Activated CD8-positive, alpha-beta memory T cell treated with anti-CD3 and anti-CD28 coated beads for 4 hours (primary cell): ENCODE data around the gene HELT.
A peak's percentile ranks its signal among the peaks of the same experiment; 100 is the strongest.
"Not testable (repeated sequence)": the region's sequence is repeated elsewhere in the genome, so short reads cannot be mapped to it uniquely, and the experiment has no call there.

ENCODE experiments used
- DNase-seq, 2 donors: peaks; one replicate each; pipeline ENCODE4 v3.0.0-alpha.2; 2020; ENCODE audit warnings: low read depth in 2 of 2

Gene HELT

DNA sequence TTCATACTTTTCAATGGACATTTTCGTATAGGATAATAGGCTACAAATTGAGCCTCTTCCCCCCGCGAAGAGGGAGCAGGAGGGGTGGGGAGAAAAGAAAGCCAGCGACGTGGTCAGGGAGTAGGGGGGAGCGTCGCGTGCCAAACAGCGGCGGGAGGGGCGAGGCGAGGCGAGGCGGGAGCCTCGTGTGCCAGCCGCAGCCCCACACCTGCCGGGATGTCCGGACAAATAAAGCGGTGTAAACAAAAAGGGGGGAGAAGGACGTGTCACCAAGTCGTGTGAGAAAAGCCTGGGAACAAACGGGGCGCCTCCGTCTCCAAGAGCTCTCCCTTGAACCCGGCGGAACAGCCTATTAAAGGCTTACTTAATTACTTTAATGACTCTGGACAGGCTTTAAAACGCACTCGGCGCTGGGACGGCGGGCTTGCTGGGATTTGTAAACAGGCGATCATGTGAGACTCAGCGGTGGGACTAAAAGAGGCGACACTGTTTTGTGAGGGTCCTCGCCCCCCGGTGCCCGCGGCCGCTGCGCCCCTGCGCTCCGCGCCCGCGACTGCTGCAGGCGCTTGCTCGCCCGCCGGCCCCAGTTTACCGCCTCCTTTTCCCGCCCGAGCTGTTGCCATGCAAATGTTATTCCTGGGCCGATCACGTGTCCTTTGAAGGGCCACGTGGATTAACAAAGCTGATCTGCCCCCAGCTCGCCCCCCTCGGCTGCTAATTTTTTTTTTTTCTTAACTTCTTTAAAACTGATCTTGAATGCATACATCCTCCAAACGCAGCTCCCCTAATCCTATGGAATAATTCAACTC, at the start of gene HELT:
Gene HELT (plus strand): TSS at position 527 of the 809 bp plus-strand sequence. CDS start 439 bp downstream, outside the sequence.
- DNase-seq: no peak

GRCh38 chr4:184968784-184969201, 49.5 kb upstream of the HELT start:
- DNase-seq: no peak

DNA sequence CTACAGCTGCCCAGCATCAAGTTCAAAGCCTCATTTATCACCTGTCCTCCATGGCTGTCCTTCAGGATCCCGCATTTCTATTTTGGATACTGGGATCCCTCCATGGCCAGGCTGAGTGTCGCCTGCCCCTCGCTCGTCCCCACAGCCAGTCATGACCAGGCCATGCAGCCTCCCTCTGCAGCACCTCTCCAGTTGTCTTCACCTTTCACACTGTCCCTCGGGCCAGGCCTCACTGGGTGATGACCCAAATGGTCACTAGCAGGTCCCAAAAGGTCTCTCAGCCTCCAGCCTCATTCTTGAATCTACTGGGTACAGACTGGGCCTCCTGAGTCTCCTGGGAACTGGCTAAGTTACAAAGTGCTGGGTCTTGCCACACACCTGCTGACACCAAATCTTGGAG, 48.7 kb upstream of the HELT start:
- DNase-seq: no peak

GRCh38 chr4:184972991-184973390, 45.3 kb upstream of the HELT start:
- DNase-seq: no peak

DNA sequence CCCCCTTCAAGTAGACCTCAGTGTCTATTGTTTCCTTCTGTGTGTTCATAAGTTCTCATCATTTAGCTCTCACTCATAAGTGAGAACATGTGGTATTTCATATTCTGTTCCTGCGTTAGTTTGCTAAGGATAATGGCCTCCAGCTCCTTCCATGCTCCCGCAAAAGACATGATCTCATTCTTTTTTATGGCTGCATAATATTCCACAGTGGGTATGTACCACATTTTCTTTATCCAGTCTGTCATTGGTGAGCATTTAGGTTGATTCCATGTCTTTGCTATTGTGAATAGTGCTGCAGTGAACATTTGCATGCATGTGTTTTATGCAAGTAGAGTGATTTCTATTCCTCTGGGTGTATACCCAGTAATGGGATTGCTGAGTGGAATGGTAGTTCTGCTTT, 41.9 kb upstream of the HELT start:
- DNase-seq: not testable (repeated sequence)

- DNase-seq: no peak
Observed at GRCh38 chr4:184977747-184978146, 40.5 kb upstream of the HELT start.

- no peak for DNase-seq
Observed at GRCh38 chr4:184978211-184978610, 40.1 kb upstream of the HELT start.

GRCh38 chr4:184979461-184980124, 38.7 kb upstream of the HELT start:
- no peak for DNase-seq

DNA sequence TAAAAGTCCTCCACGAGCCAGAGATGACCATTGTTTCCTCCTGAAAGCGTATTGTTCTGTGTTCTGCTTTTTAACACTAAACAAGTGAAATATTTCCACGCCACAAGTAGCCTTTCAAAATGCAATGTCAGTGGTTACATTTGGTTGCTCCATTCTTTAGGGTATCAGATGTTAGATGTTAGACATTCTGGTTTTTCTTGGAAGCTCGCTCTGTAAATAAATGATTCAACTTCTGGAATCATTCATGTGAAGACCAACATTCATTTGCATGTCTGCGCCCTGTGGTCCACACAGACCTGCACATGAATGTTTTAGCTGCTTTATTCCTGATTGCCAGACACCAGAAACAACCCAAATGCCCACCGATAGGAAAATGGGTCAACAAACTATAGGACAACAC, 38.0 kb upstream of the HELT start:
- no peak for DNase-seq

DNA sequence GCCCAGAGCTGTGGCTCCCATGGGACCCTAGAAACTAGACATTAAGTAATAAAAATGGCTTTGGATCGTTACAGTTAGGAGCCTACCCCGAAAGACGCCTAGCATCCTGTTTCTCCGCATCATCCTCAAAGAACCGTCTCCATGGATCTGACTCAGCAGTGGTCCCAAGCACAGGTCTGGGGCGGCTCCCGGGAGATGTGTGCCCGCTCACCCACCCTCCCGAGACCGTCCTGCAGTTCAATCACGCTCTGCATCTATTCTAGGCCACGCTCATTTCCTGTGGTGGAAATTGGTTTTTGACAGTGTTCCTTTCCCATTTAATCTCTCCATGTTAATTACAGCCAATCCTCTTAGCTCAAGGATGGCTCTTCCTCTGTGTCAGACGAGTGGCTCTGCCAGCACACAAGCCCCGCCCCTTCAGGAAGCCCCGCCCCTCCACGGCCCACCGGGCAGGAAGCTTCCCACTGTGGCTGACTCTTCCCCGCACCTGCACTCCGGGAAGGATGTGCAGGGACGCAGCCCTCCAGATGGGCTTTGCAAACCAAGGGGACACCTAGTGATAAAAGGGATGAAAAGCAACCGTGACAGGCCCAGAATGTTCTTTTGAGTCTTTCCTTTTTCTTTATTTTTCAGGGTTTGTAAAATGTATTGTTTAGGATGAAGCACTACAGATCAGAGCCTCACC, 34.5 kb upstream of the HELT start:
- peak in 1 of 2 donors; percentile 16 for DNase-seq

DNA sequence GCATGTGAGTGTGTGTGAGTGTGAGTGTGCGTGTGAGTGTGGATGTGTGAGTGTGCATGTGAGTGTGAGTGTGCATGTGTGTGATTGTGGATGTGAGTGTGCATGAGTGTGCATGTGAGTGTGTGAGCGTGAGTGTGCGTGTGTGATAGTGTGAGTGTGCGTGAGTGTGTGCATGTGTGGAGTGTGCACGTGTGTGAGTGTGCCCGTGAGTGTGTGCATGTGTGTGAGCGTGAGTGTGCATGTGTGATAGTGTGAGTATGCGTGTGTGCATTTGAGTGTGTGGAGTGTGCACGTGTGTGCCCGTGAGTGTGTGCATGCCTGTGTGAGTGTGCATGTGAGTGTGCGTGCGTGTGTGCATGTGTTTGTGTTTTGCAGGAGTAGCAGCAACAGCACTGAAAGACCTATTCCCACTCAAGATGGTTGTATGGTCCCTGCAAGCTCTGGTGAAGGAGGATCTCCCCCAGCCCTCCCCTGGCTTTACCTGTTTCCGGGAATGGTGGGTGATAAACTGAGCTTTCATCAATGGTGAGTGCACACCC, 30.7 kb upstream of the HELT start:
- DNase-seq: no peak

GRCh38 chr4:184988611-184989010, 29.7 kb upstream of the HELT start:
- no peak for DNase-seq

GRCh38 chr4:184989283-184989682, 29.0 kb upstream of the HELT start:
- DNase-seq: not testable (repeated sequence)

DNA sequence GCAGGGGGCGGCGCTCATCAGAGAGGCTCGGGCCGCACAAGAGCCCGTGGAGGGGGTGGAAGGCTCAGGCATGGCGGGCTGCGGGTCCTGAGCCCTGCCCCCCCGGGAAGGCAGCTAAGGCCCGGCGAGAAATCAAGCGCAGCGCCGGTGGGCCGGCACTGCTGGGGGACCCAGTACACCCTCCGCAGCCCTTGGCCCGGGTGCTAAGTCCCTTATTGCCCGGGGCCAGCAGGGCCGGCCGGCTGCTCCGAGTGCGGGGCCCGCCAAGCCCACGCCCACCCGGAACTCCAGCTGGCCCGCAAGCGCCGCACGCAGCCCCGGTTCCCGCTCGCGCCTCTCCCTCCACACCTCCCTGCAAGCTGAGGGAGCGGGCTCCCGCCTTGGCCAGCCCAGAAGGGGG, 28.2 kb upstream of the HELT start:
- not testable (repeated sequence) for DNase-seq

- no peak for DNase-seq
Observed at GRCh38 chr4:184991860-184992259, 26.4 kb upstream of the HELT start.

- DNase-seq: no peak
Observed at GRCh38 chr4:184992422-184992821, 25.9 kb upstream of the HELT start.

DNA sequence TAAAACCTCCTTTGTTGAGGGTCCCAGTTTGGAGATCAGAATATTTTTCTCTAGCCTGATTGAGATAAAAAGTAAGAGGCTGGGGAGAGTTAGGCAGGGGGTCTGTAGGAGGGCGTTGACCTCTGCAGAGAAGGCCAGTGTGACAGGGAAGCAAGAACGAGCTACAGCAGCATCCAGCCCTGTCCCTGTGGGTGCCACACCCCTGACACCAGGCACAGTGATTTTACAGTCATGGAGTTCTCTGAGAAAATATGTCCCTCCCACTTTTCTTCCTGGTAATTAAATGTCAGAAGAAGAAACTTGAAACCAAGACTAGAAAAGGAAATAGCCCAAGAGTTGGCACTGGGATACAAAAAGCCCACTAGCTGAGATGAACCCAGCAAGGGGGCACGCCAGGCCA, 25.0 kb upstream of the HELT start:
- no peak for DNase-seq

- no peak for DNase-seq
Observed at GRCh38 chr4:184994010-184994622, 24.2 kb upstream of the HELT start.

DNA sequence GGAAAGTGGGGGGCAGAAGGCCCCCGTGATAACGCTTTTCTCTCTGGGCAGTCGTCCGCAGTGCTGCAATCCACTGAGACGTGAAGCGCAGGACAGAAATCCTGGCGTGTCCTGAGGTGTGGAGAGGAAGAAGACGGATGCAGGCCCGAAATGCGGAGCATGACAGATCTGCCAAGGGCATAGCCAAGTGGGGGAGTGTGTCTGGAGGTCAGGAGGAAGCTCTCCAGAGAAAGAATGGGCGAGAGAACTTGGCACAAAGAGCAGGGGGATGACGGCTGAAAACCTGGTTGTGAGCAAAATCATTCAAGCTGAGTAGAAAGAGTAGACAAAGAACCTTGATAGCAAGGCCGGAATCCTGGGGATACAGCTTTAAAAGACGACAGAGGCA, 23.7 kb upstream of the HELT start:
- no peak for DNase-seq

DNA sequence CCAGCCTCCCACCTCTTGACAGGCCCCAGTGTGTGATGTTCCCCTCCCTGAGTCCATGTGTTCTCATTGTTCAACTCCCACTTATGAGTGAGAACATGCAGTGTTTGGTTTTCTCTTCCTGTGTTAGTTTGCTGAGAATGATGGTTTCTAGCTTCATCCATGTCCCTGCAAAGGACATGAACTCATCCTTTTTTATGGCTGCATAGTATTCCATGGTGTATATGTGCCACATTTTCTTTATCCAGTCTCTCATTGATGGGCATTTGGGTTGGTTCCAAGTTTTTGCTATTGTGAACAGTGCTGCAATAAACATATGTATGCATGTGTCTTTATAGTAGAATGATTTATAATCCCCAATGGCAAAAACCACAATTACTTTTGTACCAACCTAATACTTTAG, 20.6 kb upstream of the HELT start:
- DNase-seq: not testable (repeated sequence)

GRCh38 chr4:185002784-185003183, 15.5 kb upstream of the HELT start:
- DNase-seq: no peak
